B cell (primary cell): Measurements from ENCODE around the gene VWA5B2. TPM values are rescaled to one million over a fixed set of nuclear protein-coding genes. Genes with fewer than 3 reads are reported as not detected.

Source experiments
- ATAC-seq: fragments of 200-7000 bp; cut with Tn5 transposase; one replicate; pipeline ENCODE4 v1.10.0; 2021; ENCODE audit warnings: low read depth, mild to moderate bottlenecking, moderate number of reproducible peaks, moderate library complexity
- CTCF ChIA-PET: fragments of 350-600 bp; sonication (Branson Sonifier 250); formaldehyde crosslinking; loops from one replicate; lab custom pipeline; 2021; ENCODE audit warnings: antibody characterized with exemption, inconsistent platforms; lab: Charles Lee
- POLR2A ChIA-PET: fragments of 350-600 bp; sonication (Branson Sonifier 250); formaldehyde crosslinking; loops from one replicate; lab custom pipeline; 2021; ENCODE audit warnings: antibody characterized with exemption; lab: Charles Lee
- DNase-seq: peaks from one replicate; pipeline ENCODE4 v3.0.0; 2013
- H2AFZ ChIP-seq: 2 replicates; pipeline ENCODE4 v1.6.1; 2012; ENCODE audit warnings: mild to moderate bottlenecking, low read depth, low read length; ENCODE audit not compliant: insufficient read depth, poor library complexity, severe bottlenecking
- H3K27ac ChIP-seq, 2 donors: 1 replicate in 1 of 2; 2 replicates in 1 of 2; pipeline ENCODE4 v1.5.1; 2012 to 2013; ENCODE audit warnings: low read length in 2 of 2, mild to moderate bottlenecking in 2 of 2, moderate library complexity in 1 of 2
- H3K27me3 ChIP-seq, 4 experiments: fragments of 200-600 bp in 1 of 4; sonication (generic) in 1 of 4; replicated peaks in 1 of 4; 1 replicate in 2 of 4; 2 replicates in 2 of 4; pipeline versions ENCODE4 v1.6.1 to v1.7.0; 2013 to 2016; ENCODE audit warnings: low read length in 3 of 4, mild to moderate bottlenecking in 2 of 4, mixed read lengths in 1 of 4, moderate library complexity in 1 of 4; ENCODE audit not compliant: insufficient read depth in 4 of 4, control insufficient read depth in 3 of 4; ENCODE audit errors: control extremely low read depth in 1 of 4
- H3K36me3 ChIP-seq, 2 experiments: replicated peaks in 1 of 2; 1 replicate in 1 of 2; 2 replicates in 1 of 2; pipeline versions ENCODE4 v1.6.1 to v1.7.1; 2013; ENCODE audit warnings: low read length in 1 of 2; ENCODE audit not compliant: insufficient read depth in 2 of 2, control insufficient read depth in 1 of 2; ENCODE audit errors: control extremely low read depth in 1 of 2, extremely low read depth in 1 of 2
- H3K4me1 ChIP-seq, 2 donors: fragments of 200-600 bp in 1 of 2; sonication (generic) in 1 of 2; 1 replicate in 1 of 2; 2 replicates in 1 of 2; pipeline versions ENCODE4 v1.5.1 to v1.6.1; 2013 to 2017; ENCODE audit warnings: low read length in 2 of 2; ENCODE audit not compliant: control insufficient read depth in 2 of 2, insufficient read depth in 2 of 2
- H3K4me2 ChIP-seq: replicated peaks from 2 replicates; pipeline ENCODE3; 2012; ENCODE audit warnings: mild to moderate bottlenecking, low read depth, low read length; ENCODE audit not compliant: poor library complexity, severe bottlenecking
- H3K4me3 ChIP-seq, 5 experiments: fragments of 200-600 bp in 1 of 5; sonication (generic) in 1 of 5; 1 replicate in 3 of 5; 2 replicates in 2 of 5; pipeline versions ENCODE4 v1.5.1 to v1.7.0; 2011 to 2016; ENCODE audit warnings: low read length in 4 of 5, mild to moderate bottlenecking in 4 of 5, low read depth in 2 of 5, control low read depth in 1 of 5, moderate library complexity in 1 of 5; ENCODE audit not compliant: insufficient read depth in 1 of 5; ENCODE audit errors: control extremely low read depth in 1 of 5, extremely low read depth in 1 of 5
- H3K79me2 ChIP-seq: fragments of 200-600 bp; sonication (generic); one replicate; pipeline ENCODE4 v1.6.0; 2016; ENCODE audit warnings: low read length; ENCODE audit not compliant: control insufficient read depth, insufficient read depth
- H3K9ac ChIP-seq: fragments of 200-600 bp; sonication (generic); 2 replicates; pipeline ENCODE4 v1.6.1; 2017; ENCODE audit warnings: mild to moderate bottlenecking, low read length, moderate library complexity
- H3K9me3 ChIP-seq, 3 donors: one replicate each; pipeline versions ENCODE4 v1.6.1 to v1.7.1; 2013; ENCODE audit warnings: low read length in 2 of 3; ENCODE audit not compliant: control insufficient read depth in 2 of 3, insufficient read depth in 1 of 3; ENCODE audit errors: control extremely low read depth in 1 of 3
- H4K20me1 ChIP-seq: 2 replicates; pipeline ENCODE4 v1.6.0; 2012; ENCODE audit warnings: mild to moderate bottlenecking, low read length; ENCODE audit not compliant: insufficient read depth, control insufficient read depth, poor library complexity, severe bottlenecking
- H3K27ac Mint-ChIP-seq: one replicate; pipeline ENCODE4 v1.8.0; 2021; ENCODE audit warnings: mixed read lengths
- H3K27me3 Mint-ChIP-seq: one replicate; pipeline ENCODE4 v1.8.0; 2021; ENCODE audit warnings: mixed read lengths
- H3K4me1 Mint-ChIP-seq: one replicate; pipeline ENCODE4 v1.8.0; 2021; ENCODE audit warnings: mixed read lengths
- H3K4me3 Mint-ChIP-seq: one replicate; pipeline ENCODE4 v1.8.0; 2021; ENCODE audit warnings: mixed read lengths
- H3K9me3 Mint-ChIP-seq: one replicate; pipeline ENCODE4 v1.8.0; 2022; ENCODE audit warnings: mixed read lengths; ENCODE audit not compliant: insufficient read depth
- CTCF ChIP-seq: fragments of 200-600 bp; IDR thresholded peaks from one replicate; pipeline ENCODE4 v1.8.0; 2022; ENCODE audit warnings: antibody characterized with exemption, mild to moderate bottlenecking
- EZH2 ChIP-seq: IDR thresholded peaks from 2 replicates; pipeline ENCODE4 v1.6.1; 2012; ENCODE audit warnings: borderline replicate concordance, low read depth, mild to moderate bottlenecking, moderate library complexity, low read length; ENCODE audit not compliant: insufficient read depth, poor library complexity, severe bottlenecking
- WGBS: methylation state at CpG from one replicate; pipeline ENCODE4 v1.1.5; 2013; ENCODE audit warnings: missing lambda C conversion rate; ENCODE audit not compliant: insufficient coverage; 5-methylcytosine and 5-hydroxymethylcytosine counted together
- intact Hi-C: fragments of 100-400 bp; cut with micrococcal nuclease; formaldehyde crosslinking; loops from one replicate; pipeline ENCODE4 v1.10.0; 2022
- polyA plus RNA-seq: library from polyadenylated mRNA; depleted of rRNA; stranded (reverse); fragments of >200 nt; gene quantifications from 2 replicates; pipeline ENCODE4 v1.2.3, GENCODE V29; 2012
- total RNA-seq, 2 donors: library from RNA; stranded (reverse); fragments of 120-200 nt in 1 of 2; gene quantifications; 1 replicate in 1 of 2; 2 replicates in 1 of 2; pipeline versions ENCODE4 v1.2.3 to v1.2.4, GENCODE V29; 2013 to 2022

VWA5B2 gene
- total and polyA plus RNA-seq, 2 donors (not counting 1 experiment from before 2014, with no cell fraction given), result 0.10 to 0.37 TPM

GRCh38 chr3:184275961-184276910 is 46.9 kb downstream of the VWA5B2 start, which contains the start of gene ECE2:
Gene ECE2, plus strand, starts transcription at chr3:184276022. Its CDS starts 132 bp downstream, at chr3:184276154.
- ATAC-seq, result no peak
- Histone ChIP-seq H3K4me2 (no peak within 1 kb of the TSS), H3K9me3 (peaks cover 0 to 11% (median 0%) of the 10 kb centered on the region in 3 donors), H3K27ac (no peak within 1 kb of the TSS), H3K79me2 (no peaks in the 10 kb centered on the region), H3K9ac (no peak within 1 kb of the TSS), H3K27me3 (peaks cover 0 to 44% (median 17%) of the 10 kb centered on the region in 4 experiments), H3K4me3 (no peak within 1 kb of the TSS), H4K20me1 (no peaks in the 10 kb centered on the region), H2AFZ (no peak within 1 kb of the TSS), H3K36me3 (no peaks in the 10 kb centered on the region), H3K4me1 (peaks cover 0 to 5% of the 10 kb centered on the region in 2 donors)
- 19% methylated on average over 60 of the region's 65 CpGs for WGBS
- ChIA-PET CTCF (no interaction called here), POLR2A (no interaction called here)
- intact Hi-C loops, result no loop called here
- Mint-ChIP-seq H3K27me3 (peaks cover 60% of the 10 kb centered on the region), H3K4me1 (peaks cover 4% of the 10 kb centered on the region), H3K9me3 (no peaks in the 10 kb centered on the region), H3K4me3 (no peak within 1 kb of the TSS), H3K27ac (no peak within 1 kb of the TSS)
- peak; percentile 3 for DNase-seq
- no peak for TF ChIP-seq EZH2
- no peak for TF ChIP-seq CTCF

GRCh38 chr3:184277366-184277765 is 48.0 kb downstream of the VWA5B2 start:
- no peak overlapping the region for H3K27ac ChIP-seq
- POLR2A ChIA-PET, result no interaction called here
- no peak for DNase-seq
- H3K4me1 ChIP-seq, result peaks cover 0 to 5% of the 10 kb centered on the region in 2 donors
- H3K4me3 Mint-ChIP-seq, result no peak overlapping the region
- H3K4me2 ChIP-seq, result no peak overlapping the region
- H2AFZ ChIP-seq, result no peak overlapping the region
- peaks cover 0 to 8% (median 0%) of the 10 kb centered on the region in 3 donors for H3K9me3 ChIP-seq
- H3K79me2 ChIP-seq, result no peaks in the 10 kb centered on the region
- H4K20me1 ChIP-seq, result no peaks in the 10 kb centered on the region
- intact Hi-C loops, result no loop called here
- CTCF ChIA-PET, result no interaction called here
- H3K4me1 Mint-ChIP-seq, result peaks cover 4% of the 10 kb centered on the region
- H3K4me3 ChIP-seq, result no peak overlapping the region
- H3K9me3 Mint-ChIP-seq, result no peaks in the 10 kb centered on the region
- 87% methylated on average over 6 of the region's 6 CpGs for WGBS
- no peak overlapping the region for H3K27ac Mint-ChIP-seq
- H3K27me3 ChIP-seq, result peaks cover 0 to 44% (median 17%) of the 10 kb centered on the region in 4 experiments
- TF ChIP-seq EZH2, result no peak
- no peak for TF ChIP-seq CTCF
- peaks cover 56% of the 10 kb centered on the region for H3K27me3 Mint-ChIP-seq
- no peaks in the 10 kb centered on the region for H3K36me3 ChIP-seq
- no peak overlapping the region for H3K9ac ChIP-seq
- no peak for ATAC-seq
